ENCODE data around the gene ACACB.

ACACB gene

DNA sequence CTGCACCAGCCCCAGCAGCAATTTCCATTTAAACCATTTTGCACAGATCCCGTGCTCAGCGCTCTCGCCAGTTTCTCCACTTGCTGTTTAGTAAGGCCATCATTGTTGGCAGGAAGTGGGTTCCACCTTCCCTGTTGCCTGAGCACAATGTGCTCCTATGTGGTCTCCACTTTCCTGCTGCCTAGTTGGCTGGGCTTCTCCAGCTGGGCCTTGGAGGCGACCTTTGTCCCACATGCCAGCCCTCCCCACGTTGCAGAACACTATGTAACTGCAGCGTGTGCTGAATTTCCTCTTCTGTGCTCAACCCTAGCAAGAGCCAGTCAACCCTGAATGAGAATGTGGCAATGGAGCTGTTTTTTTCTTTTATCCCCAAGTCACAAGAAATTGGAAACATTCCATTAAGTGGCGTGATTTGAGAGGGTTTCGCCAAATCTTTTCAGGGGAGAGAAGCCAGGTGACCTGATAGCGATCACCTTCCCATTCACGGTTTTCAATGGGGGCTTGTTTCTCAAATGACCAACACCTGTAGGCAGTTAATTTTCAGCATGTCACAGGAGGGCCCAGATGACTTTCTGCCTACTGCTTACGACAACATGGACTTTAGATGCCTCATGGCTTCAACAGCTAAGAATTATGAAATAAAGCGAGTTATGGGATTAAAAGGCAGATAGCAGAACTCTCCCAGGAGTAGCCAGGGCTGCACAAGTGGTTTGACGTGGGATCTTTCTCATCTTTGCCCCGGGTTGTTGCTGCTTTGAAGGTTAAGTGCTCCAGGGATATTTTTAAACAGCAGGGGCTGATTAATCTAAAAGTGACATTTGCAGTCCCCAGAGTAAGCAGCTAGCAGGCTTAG, at the start of gene ACACB:
Gene ACACB (plus strand): TSS at position 830 of the 853 bp plus-strand sequence. CDS start 22,819 bp downstream, outside the sequence.
- DNase-seq, result no peak

DNA sequence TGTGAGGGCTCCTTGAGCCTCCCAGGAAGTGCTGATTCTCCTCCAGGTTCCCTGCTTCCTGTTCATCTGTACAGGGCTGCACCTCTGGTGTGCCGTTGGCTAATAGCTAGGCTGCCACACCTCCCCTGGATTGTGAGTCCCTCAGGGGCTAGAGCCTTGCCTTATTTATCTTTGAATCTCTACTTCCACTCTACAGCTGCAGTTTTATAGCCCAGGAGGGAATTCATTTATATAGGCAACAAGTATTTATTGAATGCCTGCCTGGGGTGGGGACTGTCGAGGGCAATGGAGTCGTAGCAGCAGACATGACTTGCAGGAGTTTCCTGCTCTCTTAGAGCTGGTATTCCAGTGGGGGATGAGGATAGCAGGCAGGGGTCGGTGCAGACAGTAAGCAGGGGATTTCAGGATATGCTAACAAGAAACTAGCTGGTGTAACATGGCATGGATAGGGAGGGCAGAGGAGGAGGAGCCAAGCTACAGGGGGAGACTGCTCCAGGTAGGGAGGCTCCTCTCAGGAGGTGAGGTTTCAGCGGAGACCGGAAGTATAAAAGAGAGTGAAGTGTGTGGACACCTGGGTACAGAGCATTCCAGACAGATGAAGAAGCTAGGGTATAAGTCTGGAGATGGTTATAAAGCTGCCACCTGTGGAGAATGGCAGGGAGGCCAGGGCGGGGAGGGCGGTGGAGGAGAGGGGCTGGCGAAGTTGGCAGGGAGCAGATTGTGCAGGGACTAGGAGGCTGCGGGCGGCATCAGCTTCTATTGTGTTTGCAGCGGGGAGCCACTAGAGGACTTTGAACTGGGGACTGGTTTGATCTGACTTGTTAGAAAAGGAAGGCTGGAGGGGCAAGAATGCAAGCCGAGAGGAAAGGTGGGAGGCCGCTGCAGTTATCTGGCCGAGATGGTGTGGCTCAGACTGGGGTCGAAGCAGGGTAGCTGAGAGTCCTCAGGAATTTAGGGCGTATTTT, 46.8 kb upstream of the ACACB start:
- no peak for DNase-seq

DNA sequence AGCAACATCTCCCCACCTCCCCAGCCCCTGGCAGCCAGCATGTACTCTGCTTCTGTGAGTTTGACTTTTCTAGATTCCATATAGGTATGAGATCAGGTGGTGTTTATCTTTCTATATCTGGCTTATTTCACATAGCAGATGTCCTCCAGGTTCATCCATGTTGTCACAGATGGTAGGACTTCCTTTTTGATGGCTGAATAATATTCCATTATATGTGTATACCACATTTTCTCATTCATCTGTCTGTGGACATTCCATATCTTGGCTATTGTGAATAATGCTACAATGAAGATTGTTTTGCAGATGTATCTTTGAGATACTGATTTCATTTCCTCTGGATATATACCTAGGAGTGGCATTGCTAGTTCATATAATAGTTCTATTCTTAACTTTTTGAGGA, 41.5 kb upstream of the ACACB start:
- DNase-seq, result no peak

DNA sequence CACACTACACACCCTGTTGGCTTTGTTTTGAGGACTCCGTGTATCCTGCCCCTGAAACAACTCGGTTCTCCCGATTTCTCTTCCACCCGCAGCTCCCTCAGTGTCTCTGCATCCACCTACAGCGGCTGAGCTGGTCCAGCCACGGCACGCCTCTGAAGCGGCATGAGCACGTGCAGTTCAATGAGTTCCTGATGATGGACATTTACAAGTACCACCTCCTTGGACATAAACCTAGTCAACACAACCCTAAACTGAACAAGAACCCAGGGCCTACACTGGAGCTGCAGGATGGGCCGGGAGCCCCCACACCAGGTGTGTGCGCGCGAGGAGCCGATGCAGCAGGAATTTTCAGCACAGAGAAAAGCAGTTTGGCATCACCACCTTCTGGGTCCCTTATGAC, 33.6 kb upstream of the ACACB start:
- DNase-seq, result no peak

DNA sequence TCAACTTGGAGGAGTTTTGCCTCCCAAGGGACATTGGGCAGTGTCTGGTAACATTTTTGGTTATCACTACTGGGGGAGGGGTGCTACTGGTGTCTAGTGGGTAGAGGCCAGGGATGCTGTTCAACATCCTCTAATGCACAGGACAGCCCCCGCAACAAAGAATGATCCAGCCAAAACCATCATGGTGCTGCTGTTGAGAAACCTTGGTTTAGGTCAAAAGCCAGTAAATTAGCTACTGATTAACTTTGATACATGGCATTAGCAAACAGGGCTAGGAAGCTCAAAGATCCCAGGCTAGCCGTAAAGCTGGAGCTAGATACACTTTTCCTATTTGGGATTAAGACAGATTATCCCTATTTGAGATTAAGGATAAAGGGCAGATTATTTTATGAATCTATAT, 32.0 kb upstream of the ACACB start:
- DNase-seq, result no peak

DNA sequence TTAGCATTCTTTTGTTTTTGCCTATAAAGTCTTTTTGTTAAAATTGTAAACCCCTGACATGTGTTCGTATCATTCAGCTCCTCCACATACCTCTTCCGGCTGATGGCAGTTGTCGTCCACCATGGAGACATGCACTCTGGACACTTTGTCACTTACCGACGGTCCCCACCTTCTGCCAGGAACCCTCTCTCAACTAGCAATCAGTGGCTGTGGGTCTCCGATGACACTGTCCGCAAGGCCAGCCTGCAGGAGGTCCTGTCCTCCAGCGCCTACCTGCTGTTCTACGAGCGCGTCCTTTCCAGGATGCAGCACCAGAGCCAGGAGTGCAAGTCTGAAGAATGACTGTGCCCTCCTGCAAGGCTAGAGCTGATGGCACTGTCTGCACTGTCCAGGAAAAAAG, 30.8 kb upstream of the ACACB start:
- DNase-seq, result no peak

DNA sequence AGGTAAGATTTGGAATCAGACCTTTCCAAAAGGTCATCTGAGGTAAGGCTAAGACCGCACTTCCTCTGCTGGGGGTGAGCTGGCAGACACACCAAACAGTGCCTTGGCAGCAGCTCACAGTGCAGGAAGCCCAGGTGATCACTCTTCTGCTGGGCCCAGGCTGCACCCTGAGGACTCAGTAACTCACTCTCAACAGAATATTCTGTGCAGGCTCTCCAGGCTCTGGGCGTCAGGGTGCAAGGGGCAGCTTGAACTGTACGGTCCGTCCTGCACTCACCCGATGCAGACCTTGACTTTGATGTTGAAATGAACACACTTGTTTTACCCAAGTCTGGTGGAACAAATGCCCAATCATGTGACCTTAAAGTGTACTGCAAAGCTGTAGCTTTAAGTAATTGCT, 29.1 kb upstream of the ACACB start:
- no peak for DNase-seq

DNA sequence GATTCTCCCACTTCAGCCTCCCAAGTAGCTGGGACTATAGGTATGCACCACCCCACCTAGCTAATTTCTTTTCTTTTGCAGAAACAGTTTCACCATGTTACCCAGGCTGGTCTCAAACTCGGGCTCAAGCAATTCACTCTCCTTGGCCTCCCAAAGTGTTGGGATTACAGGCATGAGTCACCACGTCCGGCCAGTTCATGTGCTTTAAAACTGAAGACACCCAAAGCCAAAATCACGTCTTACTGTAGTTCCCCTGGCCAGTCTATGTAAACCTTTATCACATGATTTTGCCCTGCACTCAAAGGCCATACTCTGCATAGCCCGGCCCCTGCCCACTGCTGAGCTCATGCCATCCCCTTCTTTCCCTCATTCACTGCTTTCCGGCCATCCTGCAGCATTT, 27.6 kb upstream of the ACACB start:
- no peak for DNase-seq

DNA sequence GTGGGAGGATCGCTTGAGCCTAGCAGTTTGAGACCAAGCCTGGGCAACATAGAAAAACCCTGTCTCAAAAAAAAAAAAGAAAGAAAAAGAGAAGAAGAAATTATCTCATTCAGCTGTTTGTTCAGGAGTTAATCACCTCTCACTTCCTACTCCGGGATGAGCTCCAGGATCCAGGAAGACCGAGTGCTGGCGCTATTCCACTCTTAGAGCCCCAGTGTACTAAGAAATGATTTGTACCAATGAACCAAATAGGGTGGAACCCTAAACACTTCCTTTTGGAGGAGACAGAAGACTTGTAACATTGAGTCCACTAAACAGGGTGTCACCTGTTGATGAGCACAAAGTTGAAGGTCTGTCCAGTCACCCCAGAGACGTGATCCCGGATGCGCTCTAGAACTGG, 26.7 kb upstream of the ACACB start:
- no peak for DNase-seq

DNA sequence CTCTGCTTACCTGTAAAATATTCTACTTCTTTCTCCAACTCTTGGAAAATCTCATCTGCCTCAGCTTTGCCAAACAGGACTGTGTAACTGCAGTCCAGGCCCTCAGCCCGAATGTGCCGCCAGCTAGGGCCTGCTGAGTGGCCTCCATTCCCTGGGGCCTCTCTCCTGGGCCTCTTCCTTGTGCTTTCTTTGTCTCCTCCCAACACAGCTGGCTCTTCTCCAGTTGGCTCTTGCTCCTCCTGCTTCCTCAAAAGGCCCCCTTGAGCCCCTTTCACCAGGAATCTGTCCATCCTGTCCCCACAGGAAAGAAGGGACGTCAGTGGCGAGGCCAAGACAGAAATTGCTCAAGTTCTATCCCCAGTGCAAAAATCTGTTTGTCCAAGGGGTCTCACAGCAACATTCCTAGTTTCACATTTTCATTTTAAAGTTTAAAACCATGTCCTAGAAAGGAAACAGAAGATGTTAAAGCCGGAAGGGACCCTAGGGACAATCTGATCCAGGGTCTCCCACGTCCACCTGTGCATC, 23.8 kb upstream of the ACACB start:
- no peak for DNase-seq

DNA sequence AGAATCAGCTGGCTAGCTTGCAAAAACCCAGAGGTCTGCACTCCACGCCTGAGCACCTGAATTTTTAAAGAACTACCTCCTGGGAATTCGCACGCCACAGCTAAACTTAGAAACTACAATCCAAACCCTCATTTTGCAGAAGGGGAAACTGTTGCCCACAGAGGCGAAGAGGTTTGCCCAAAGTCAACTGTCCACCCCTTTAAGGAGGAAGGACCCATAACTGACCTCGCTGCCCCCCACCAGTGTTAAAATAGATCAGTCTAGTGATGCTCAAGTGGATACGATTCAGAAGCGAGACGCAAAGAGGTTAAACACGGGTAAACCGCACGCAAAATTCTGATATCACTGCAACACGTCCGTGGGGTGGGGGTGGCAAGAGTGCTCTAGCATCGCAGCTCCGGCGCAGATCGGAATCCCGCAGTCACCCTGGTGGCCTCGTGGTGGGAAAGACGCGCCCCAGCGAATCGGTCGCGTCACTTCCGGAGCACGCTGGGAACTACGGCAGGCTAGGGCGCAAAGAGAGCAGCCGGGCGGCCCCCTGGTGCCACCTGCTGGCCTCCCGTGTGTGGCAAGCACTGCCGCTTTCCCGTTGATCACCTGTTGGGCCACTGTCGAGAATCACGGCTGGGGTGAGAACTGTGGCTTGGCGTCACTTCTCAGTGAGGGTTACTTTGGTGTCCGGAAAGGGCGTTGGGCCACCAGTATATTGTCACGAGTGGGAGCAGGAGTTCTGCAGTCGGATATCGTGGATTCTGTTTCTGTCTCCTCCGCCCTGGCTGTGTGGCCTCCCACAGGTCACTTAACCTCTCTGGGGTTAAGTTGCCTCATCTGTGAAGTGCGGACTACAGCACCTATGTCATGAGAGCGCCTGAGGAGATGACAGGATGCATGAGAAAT, 23.1 kb upstream of the ACACB start, which contains the start of gene ALKBH2:
Gene ALKBH2 (minus strand): TSS at position 451 of the 897 bp plus-strand sequence. CDS start 686 bp downstream, outside the sequence.
- DNase-seq, result peak; percentile 78

DNA sequence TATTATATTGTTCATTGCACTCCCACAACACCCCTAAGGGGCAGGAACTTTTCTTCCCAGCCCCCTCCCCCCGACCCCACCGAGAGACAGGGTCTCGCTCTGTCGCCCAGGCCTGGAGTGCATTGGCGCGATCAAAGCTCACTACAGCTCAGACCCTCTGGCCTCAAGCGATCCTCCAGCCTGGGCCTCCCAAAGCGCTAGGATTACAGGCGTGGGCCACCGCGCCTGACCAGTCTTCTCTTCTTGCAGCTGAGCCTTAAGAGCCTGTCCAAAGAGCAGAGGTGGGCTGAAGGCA, 19.3 kb upstream of the ACACB start:
- DNase-seq, result no peak

DNA sequence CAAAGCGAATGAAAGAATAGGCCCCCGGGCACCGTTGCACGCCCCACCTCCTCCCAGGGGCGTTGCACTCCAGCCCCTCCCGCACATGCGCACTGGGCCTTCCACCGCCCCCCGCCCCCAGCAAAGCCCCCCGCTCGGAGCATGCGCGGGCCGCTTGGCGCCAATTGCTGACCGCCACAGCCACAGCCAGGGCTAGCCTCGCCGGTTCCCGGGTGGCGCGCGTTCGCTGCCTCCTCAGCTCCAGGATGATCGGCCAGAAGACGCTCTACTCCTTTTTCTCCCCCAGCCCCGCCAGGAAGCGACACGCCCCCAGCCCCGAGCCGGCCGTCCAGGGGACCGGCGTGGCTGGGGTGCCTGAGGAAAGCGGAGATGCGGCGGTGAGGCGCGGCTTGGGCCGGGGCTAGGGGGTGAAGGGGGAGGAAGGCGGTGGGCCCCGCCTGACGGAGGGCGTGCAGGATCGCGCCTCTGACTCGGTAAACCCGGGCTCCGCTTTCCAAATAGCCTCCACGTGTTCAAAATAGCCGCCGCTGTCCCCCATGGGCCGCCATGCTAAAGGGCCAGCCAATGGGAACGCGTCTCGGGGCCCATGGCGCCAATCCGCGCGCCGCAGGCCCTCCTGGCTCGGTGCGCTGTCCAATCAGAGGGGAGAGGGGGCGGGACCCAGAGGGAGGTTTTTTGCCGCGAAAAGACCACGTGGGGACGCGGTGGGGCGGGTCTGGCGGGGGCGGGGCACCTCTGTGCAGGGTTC, 18.8 kb upstream of the ACACB start, which contains the start of gene UNG:
Gene UNG (plus strand): TSS at position 163 of the 748 bp plus-strand sequence. CDS start 83 bp downstream, at position 246.
- DNase-seq, result peak; percentile 93

DNA sequence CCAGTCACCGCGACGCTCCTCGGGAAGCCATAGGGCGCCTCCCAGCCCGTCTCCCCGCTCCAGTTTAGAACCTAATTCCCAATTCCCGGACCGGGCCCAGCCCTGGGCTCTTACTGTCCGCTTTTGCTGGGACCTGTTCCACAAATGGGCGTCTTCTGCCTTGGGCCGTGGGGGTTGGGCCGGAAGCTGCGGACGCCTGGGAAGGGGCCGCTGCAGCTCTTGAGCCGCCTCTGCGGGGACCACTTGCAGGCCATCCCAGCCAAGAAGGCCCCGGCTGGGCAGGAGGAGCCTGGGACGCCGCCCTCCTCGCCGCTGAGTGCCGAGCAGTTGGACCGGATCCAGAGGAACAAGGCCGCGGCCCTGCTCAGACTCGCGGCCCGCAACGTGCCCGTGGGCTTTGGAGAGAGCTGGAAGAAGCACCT, 18.2 kb upstream of the ACACB start:
- DNase-seq, result no peak

DNA sequence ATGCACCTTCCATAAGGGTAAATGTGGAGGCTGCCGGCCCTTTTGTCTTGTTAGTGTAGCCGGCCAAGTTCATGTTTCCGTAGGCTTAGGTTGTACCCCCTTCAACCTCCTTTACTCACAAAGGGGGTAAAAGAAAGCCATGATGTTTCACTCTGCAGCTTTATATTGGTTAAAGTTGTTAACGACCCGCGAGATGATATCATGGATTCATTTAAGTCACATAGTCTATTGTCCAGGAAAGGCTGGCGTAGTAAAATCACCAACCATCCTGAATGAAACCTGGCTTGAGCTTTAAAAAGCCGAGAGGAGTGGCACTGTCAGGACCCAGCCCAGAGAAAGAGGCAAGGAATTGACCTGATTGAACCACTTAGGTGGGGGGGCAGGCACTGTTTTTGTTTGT, 17.7 kb upstream of the ACACB start:
- DNase-seq, result no peak

DNA sequence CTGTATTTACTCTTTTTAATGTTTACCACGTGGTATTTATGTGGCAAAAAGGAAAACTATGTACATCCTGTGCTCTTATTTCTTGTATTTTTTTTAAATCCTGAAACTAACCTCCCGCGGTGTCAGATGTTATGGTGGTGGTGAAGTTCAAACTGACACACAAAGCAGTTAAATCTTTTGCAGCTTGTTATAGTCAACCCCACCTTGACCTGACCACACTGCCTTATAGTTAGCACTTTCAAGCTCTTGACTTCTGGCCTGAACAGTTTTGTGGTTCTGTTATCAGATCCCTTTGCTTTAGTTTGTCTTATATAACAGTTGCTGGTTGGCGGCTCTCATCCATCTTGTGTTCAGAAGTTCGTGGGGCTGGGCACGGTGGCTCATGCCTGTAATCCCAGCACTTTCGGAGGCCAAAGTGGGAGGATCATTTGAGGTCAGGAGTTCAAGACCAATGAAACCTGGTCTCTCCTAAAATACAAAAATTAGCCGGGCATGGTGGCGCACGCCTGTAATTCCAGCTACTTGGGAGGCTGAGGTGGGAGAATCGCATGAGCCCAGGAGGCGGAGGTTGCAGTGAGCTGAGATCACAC, 16.9 kb upstream of the ACACB start:
- no peak for DNase-seq

DNA sequence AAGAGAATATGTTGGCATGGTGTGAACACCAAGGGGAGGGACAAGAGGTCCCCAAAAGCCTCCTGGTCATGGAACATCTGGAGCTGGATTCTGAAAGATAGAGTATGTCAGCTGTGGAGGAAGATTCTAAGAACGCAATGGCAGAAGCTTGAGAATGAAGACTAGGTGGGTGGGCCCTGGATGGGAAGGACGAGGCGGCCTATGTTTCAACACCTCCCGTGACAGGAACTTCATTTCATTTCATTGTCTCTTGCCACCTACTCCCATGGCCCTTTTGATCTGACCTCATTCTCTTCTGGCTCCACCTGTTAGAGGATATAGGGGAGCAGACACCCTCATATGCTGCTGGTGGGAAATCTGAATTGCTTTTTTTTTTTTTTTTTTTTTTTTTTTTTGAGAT, 15.6 kb upstream of the ACACB start:
- DNase-seq, result no peak

DNA sequence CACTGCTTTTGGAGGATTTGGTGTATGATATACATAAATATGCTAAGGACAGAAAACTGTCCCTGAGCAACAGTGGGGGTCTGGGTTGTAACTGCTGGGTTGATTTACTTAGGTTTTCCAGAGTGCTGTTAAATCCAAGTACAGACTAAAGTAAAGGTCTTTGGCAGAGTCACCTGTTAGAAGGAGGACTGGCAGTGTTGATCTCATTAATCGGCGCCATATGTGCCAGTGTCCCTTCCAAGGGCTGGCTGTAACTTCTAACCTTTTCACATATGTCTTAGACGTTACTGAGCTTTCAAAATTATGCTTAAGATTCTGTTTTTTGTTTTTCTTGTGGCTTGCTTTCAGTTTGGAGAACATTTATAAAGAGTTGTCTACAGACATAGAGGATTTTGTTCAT, 13.9 kb upstream of the ACACB start:
- DNase-seq, result no peak

DNA sequence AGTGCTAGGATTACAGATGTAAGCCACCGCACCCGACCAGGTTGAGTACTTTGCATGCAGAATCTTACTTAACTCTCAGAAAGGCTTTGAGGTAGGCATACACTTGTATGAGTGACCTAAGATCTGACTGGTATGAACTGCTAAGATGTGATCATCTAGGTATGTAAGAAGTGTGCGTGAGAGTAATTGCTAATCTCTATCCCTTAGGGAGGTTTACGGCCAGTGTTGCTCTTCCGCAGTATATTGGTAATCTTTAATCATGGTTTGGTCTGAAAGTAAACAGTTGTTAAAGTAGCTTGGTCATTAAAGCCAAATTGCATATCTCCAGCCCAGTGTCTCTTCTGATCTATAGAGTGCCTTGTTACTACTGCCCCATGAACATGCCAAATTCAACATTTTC, 11.2 kb upstream of the ACACB start:
- no peak for DNase-seq

DNA sequence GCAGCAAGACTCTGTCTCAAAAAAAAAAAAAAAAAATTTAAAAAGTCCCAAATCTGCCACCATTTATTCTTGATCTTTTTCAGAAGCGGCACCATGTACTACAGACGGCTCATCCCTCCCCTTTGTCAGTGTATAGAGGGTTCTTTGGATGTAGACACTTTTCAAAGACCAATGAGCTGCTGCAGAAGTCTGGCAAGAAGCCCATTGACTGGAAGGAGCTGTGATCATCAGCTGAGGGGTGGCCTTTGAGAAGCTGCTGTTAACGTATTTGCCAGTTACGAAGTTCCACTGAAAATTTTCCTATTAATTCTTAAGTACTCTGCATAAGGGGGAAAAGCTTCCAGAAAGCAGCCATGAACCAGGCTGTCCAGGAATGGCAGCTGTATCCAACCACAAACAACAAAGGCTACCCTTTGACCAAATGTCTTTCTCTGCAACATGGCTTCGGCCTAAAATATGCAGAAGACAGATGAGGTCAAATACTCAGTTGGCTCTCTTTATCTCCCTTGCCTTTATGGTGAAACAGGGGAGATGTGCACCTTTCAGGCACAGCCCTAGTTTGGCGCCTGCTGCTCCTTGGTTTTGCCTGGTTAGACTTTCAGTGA, 6.5 kb upstream of the ACACB start:
- no peak for DNase-seq

DNA sequence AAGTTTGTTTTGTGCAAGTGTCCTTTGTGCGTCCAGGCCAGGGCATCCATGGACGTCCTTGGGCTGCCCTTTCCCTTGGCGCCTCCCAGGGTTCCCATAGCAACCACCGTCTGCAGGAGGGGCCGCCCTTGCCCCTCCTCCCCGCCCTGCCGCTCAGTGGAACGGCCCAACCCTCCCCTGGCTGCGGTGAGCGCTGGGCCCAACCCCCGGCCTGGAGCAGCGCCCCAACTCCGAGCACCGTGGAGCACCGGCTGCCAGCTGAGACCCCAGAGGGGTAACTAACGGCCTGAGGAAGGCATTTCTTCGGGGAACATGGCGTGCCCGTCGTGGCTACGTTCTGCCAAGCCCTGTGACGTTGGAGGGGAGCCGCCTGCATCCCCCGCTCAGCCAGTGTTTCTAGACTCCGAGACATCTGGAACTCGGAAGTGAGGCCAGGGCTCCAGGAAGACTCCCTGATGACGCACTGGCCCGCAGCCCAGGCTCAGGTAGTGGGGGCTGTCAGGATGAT, 5.3 kb upstream of the ACACB start:
- peak; percentile 48 for DNase-seq

Data from T1000 (cell line).